Measurements from ENCODE around the gene RYR2.

- no peak for TF ChIP-seq CTCF (IDR thresholded peaks at IDR 0.05)
- TF ChIP-seq POLR2A (IDR thresholded peaks at IDR 0.05) = no peak
Measured at GRCh38 chr1:237296861-237297260, 254.9 kb downstream of the RYR2 start.

Measured in suprapubic skin (tissue), 3 donors.